Measurements from ENCODE around the gene FAM131A.
A peak's percentile ranks its signal among the peaks of the same experiment; 100 is the strongest.

Gene FAM131A
- 6.0 to 18.8 (median 14.6) reads per million in 9 experiments for total RNA-seq

- peaks cover 39% of the 10 kb centered on the region for H3K36me3 Mint-ChIP-seq (ENCODE audit: insufficient read depth)
- no peak for DNase-seq
- H3K27me3 Mint-ChIP-seq: no peaks in the 10 kb centered on the region
- no peak for ATAC-seq (replicated peaks)
- H3K4me3 Mint-ChIP-seq: peak within 1 kb of the TSS; percentile 85
- H3K4me1 Mint-ChIP-seq (ENCODE audit: low read depth in 2 of 2): peaks cover 31 to 35% of the 10 kb centered on the region in 2 donors
- peak within 1 kb of the TSS; percentile 73 to 91 for H3K27ac Mint-ChIP-seq
- H3K9me3 Mint-ChIP-seq: no peaks in the 10 kb centered on the region
Observed at GRCh38 chr3:184337399-184337714, at the start of gene FAM131A. FAM131A (plus strand) TSS chr3:184337600; CDS start chr3:184337631, 31 bp downstream.

GRCh38 chr3:184289426-184289938 lies 47.9 kb upstream of the FAM131A start:
- no peak overlapping the region for H3K27ac Mint-ChIP-seq
- peak; percentile 27 to 46 (median 33) for DNase-seq
- H3K4me3 Mint-ChIP-seq: no peak overlapping the region
- H3K36me3 Mint-ChIP-seq (ENCODE audit: insufficient read depth): no peaks in the 10 kb centered on the region
- H3K27me3 Mint-ChIP-seq: peaks cover 18 to 60% of the 10 kb centered on the region in 2 donors
- ATAC-seq (replicated peaks): peak; percentile 69
- H3K4me1 Mint-ChIP-seq (ENCODE audit: low read depth in 2 of 2): no peaks in the 10 kb centered on the region
- H3K9me3 Mint-ChIP-seq: no peaks in the 10 kb centered on the region

GRCh38 chr3:184290331-184290730 lies 47.1 kb upstream of the FAM131A start:
- DNase-seq (no peak), ATAC-seq (replicated peaks) (no peak)
- H3K9me3 Mint-ChIP-seq: no peaks in the 10 kb centered on the region
- no peak overlapping the region for H3K27ac Mint-ChIP-seq
- H3K27me3 Mint-ChIP-seq: peaks cover 12 to 52% of the 10 kb centered on the region in 2 donors
- no peaks in the 10 kb centered on the region for H3K36me3 Mint-ChIP-seq (ENCODE audit: insufficient read depth)
- H3K4me1 Mint-ChIP-seq (ENCODE audit: low read depth in 2 of 2): no peaks in the 10 kb centered on the region
- no peak overlapping the region for H3K4me3 Mint-ChIP-seq

- Mint-ChIP-seq H3K9me3 (no peaks in the 10 kb centered on the region), H3K27ac (no peak overlapping the region), H3K4me3 (no peak overlapping the region), H3K36me3 (ENCODE audit: insufficient read depth) (no peaks in the 10 kb centered on the region), H3K4me1 (ENCODE audit: low read depth in 2 of 2) (no peaks in the 10 kb centered on the region), H3K27me3 (peaks cover 3 to 43% of the 10 kb centered on the region in 2 donors)
- ATAC-seq (replicated peaks) (no peak), DNase-seq (no peak)
Observed at GRCh38 chr3:184291044-184291737, 46.2 kb upstream of the FAM131A start.

- DNase-seq (no peak), ATAC-seq (replicated peaks) (no peak)
- H3K27me3 Mint-ChIP-seq: peaks cover 0 to 36% of the 10 kb centered on the region in 2 donors
- H3K36me3 Mint-ChIP-seq (ENCODE audit: insufficient read depth): no peaks in the 10 kb centered on the region
- H3K4me1 Mint-ChIP-seq (ENCODE audit: low read depth in 2 of 2): no peaks in the 10 kb centered on the region
- no peaks in the 10 kb centered on the region for H3K9me3 Mint-ChIP-seq
- no peak overlapping the region for H3K27ac Mint-ChIP-seq
- no peak overlapping the region for H3K4me3 Mint-ChIP-seq
Observed at GRCh38 chr3:184291738-184292445, 45.5 kb upstream of the FAM131A start.

- Mint-ChIP-seq H3K27me3 (peaks cover 0 to 10% of the 10 kb centered on the region in 2 donors), H3K4me1 (ENCODE audit: low read depth in 2 of 2) (peaks cover 11 to 12% of the 10 kb centered on the region in 2 donors), H3K36me3 (ENCODE audit: insufficient read depth) (peaks cover 28% of the 10 kb centered on the region), H3K27ac (no peak overlapping the region), H3K4me3 (no peak overlapping the region), H3K9me3 (no peaks in the 10 kb centered on the region)
- DNase-seq: no peak
- ATAC-seq (replicated peaks): no peak
Observed at GRCh38 chr3:184295771-184296170, 41.6 kb upstream of the FAM131A start.

GRCh38 chr3:184296616-184297015 lies 40.8 kb upstream of the FAM131A start:
- peaks cover 0 to 1% of the 10 kb centered on the region in 2 donors for H3K27me3 Mint-ChIP-seq
- ATAC-seq (replicated peaks) (no peak), DNase-seq (no peak)
- no peaks in the 10 kb centered on the region for H3K9me3 Mint-ChIP-seq
- H3K4me1 Mint-ChIP-seq (ENCODE audit: low read depth in 2 of 2): peaks cover 11 to 15% of the 10 kb centered on the region in 2 donors
- peaks cover 36% of the 10 kb centered on the region for H3K36me3 Mint-ChIP-seq (ENCODE audit: insufficient read depth)
- no peak overlapping the region for H3K4me3 Mint-ChIP-seq
- H3K27ac Mint-ChIP-seq: no peak overlapping the region

- H3K4me1 Mint-ChIP-seq (ENCODE audit: low read depth in 2 of 2): peaks cover 11 to 21% of the 10 kb centered on the region in 2 donors
- H3K36me3 Mint-ChIP-seq (ENCODE audit: insufficient read depth): peaks cover 58% of the 10 kb centered on the region
- ATAC-seq (replicated peaks) (peak; percentile 92), DNase-seq (peak; percentile 95 to 96 (median 96))
- no peaks in the 10 kb centered on the region for H3K9me3 Mint-ChIP-seq
- H3K4me3 Mint-ChIP-seq: peak within 1 kb of the TSS; percentile 86 to 90
- H3K27ac Mint-ChIP-seq: peak within 1 kb of the TSS; percentile 89 to 91
- no peaks in the 10 kb centered on the region for H3K27me3 Mint-ChIP-seq
Observed at GRCh38 chr3:184298759-184299487, 38.5 kb upstream of the FAM131A start, which contains the start of gene PSMD2. PSMD2 (plus strand) TSS chr3:184299241; CDS start chr3:184299267, 26 bp downstream.

GRCh38 chr3:184299488-184300377 lies 37.7 kb upstream of the FAM131A start:
- Mint-ChIP-seq H3K4me3 (peak overlapping the region; percentile 86 to 90), H3K36me3 (ENCODE audit: insufficient read depth) (peaks cover 65% of the 10 kb centered on the region)
- no peak for DNase-seq

GRCh38 chr3:184300378-184300720 lies 37.1 kb upstream of the FAM131A start:
- no peaks in the 10 kb centered on the region for H3K9me3 Mint-ChIP-seq
- peaks cover 71% of the 10 kb centered on the region for H3K36me3 Mint-ChIP-seq (ENCODE audit: insufficient read depth)
- H3K4me3 Mint-ChIP-seq: peak overlapping the region; percentile 86 to 90
- DNase-seq: no peak
- peaks cover 11 to 25% of the 10 kb centered on the region in 2 donors for H3K4me1 Mint-ChIP-seq (ENCODE audit: low read depth in 2 of 2)
- no peaks in the 10 kb centered on the region for H3K27me3 Mint-ChIP-seq
- no peak for ATAC-seq (replicated peaks)
- H3K27ac Mint-ChIP-seq: no peak overlapping the region

More at GRCh38 chr3:184299488-184300377, 37.7 kb upstream of the FAM131A start:
- no peaks in the 10 kb centered on the region for H3K9me3 Mint-ChIP-seq
- no peak for ATAC-seq (replicated peaks)
- peaks cover 11 to 25% of the 10 kb centered on the region in 2 donors for H3K4me1 Mint-ChIP-seq (ENCODE audit: low read depth in 2 of 2)
- H3K27me3 Mint-ChIP-seq: no peaks in the 10 kb centered on the region
- peak overlapping the region; percentile 89 to 91 for H3K27ac Mint-ChIP-seq

GRCh38 chr3:184305577-184305976 lies 31.8 kb upstream of the FAM131A start:
- no peaks in the 10 kb centered on the region for H3K27me3 Mint-ChIP-seq
- no peak overlapping the region for H3K27ac Mint-ChIP-seq
- H3K9me3 Mint-ChIP-seq: no peaks in the 10 kb centered on the region
- peaks cover 87% of the 10 kb centered on the region for H3K36me3 Mint-ChIP-seq (ENCODE audit: insufficient read depth)
- H3K4me1 Mint-ChIP-seq (ENCODE audit: low read depth in 2 of 2): peaks cover 6 to 14% of the 10 kb centered on the region in 2 donors
- no peak for DNase-seq
- ATAC-seq (replicated peaks): peak; percentile 48
- no peak overlapping the region for H3K4me3 Mint-ChIP-seq

- DNase-seq: no peak
- Mint-ChIP-seq H3K27ac (no peak overlapping the region), H3K4me1 (ENCODE audit: low read depth in 2 of 2) (peaks cover 5 to 11% of the 10 kb centered on the region in 2 donors), H3K36me3 (ENCODE audit: insufficient read depth) (peaks cover 79% of the 10 kb centered on the region), H3K27me3 (no peaks in the 10 kb centered on the region), H3K9me3 (no peaks in the 10 kb centered on the region), H3K4me3 (no peak overlapping the region)
- no peak for ATAC-seq (replicated peaks)
Observed at GRCh38 chr3:184306341-184306972, 30.9 kb upstream of the FAM131A start.

Data from effector memory CD8-positive, alpha-beta T cell (primary cell).